ENCODE data around the gene SNCB. TPM values are rescaled to one million over a fixed set of nuclear protein-coding genes. Genes with fewer than 3 reads are reported as not detected.

Gene SNCB
- total RNA-seq, 2 donors from 2014 or later, result not detected

GRCh38 chr5:176676361-176676824 lies 46.1 kb upstream of the SNCB start:
- Histone ChIP-seq H3K27me3 (no peaks in the 10 kb centered on the region), H3K36me3 (replicated peaks in 1 of 2; ENCODE audit: insufficient read depth in 1 of 2, low read depth in 2 of 2) (no peaks in the 10 kb centered on the region), H3K4me1 (no peaks in the 10 kb centered on the region), H3K9me3 (no peaks in the 10 kb centered on the region), H3K27ac (no peak overlapping the region), H3K4me3 (no peak overlapping the region)
- WGBS, 2 donors, result 35 to 57% methylated on average over 6 to 10 of the region's 10 CpGs
- ATAC-seq (no peak), DNase-seq (peak in 1 of 4 donors; percentile 14)
- intact Hi-C loops (cut with DNase I), result no loop called here
- TF ChIP-seq CTCF (IDR thresholded peaks at IDR 0.05) (no peak), POLR2A (IDR thresholded peaks at IDR 0.05) (no peak)

- ATAC-seq, result no peak
- no peak for DNase-seq
- no peaks in the 10 kb centered on the region for H3K9me3 ChIP-seq
- intact Hi-C loops (cut with DNase I), result no loop called here
- H3K27ac ChIP-seq, result no peak overlapping the region
- no peak overlapping the region for H3K4me3 ChIP-seq
- WGBS, 2 donors, result 59 to 62% methylated on average over 19 of the region's 19 CpGs
- H3K27me3 ChIP-seq, result no peaks in the 10 kb centered on the region
- H3K36me3 ChIP-seq (replicated peaks in 1 of 2; ENCODE audit: insufficient read depth in 1 of 2, low read depth in 2 of 2), result no peaks in the 10 kb centered on the region
- no peaks in the 10 kb centered on the region for H3K4me1 ChIP-seq
- TF ChIP-seq POLR2A (IDR thresholded peaks at IDR 0.05), result no peak
- TF ChIP-seq CTCF (IDR thresholded peaks at IDR 0.05), result peak in 4 of 7 experiments; percentile 17 to 36 (median 24)
Observed at GRCh38 chr5:176675676-176676360, 45.5 kb upstream of the SNCB start.

- no peak for DNase-seq
- ATAC-seq, result no peak
- Histone ChIP-seq H3K9me3 (no peaks in the 10 kb centered on the region), H3K36me3 (replicated peaks in 1 of 2; ENCODE audit: insufficient read depth in 1 of 2, low read depth in 2 of 2) (no peaks in the 10 kb centered on the region), H3K27ac (no peak overlapping the region), H3K4me3 (no peak overlapping the region), H3K27me3 (no peaks in the 10 kb centered on the region), H3K4me1 (no peaks in the 10 kb centered on the region)
- no peak for TF ChIP-seq CTCF (IDR thresholded peaks at IDR 0.05)
- TF ChIP-seq POLR2A (IDR thresholded peaks at IDR 0.05), result no peak
- 85 to 88% methylated on average over 17 of the region's 17 CpGs for WGBS, 2 donors
- intact Hi-C loops (cut with DNase I), result no loop called here
Observed at GRCh38 chr5:176674799-176675198, 44.5 kb upstream of the SNCB start.

- no peak overlapping the region for H3K27ac ChIP-seq
- ATAC-seq, result no peak
- 64 to 75% methylated on average over 17 to 18 of the region's 18 CpGs for WGBS, 2 donors
- TF ChIP-seq CTCF (IDR thresholded peaks at IDR 0.05), result no peak
- no peak for TF ChIP-seq POLR2A (IDR thresholded peaks at IDR 0.05)
- H3K4me3 ChIP-seq, result no peak overlapping the region
- H3K27me3 ChIP-seq, result no peaks in the 10 kb centered on the region
- intact Hi-C loops (cut with DNase I), result no loop called here
- no peak for DNase-seq
- H3K9me3 ChIP-seq, result no peaks in the 10 kb centered on the region
- no peaks in the 10 kb centered on the region for H3K36me3 ChIP-seq (replicated peaks in 1 of 2; ENCODE audit: insufficient read depth in 1 of 2, low read depth in 2 of 2)
- no peaks in the 10 kb centered on the region for H3K4me1 ChIP-seq
Observed at GRCh38 chr5:176673651-176674583, 43.6 kb upstream of the SNCB start.
